Measurements from ENCODE around the gene EIF1AX. TPM values are rescaled to one million over a fixed set of nuclear protein-coding genes. Genes with fewer than 3 reads are reported as not detected.

Gene EIF1AX
- total RNA-seq, 1 experiment from 2014 or later = 159 TPM

- TF ChIP-seq ZNF532 (CRISPR knock-in tag; IDR thresholded peaks at IDR 0.05; ENCODE audit: borderline replicate concordance) = no peak
- TF ChIP-seq ZMAT4 (CRISPR knock-in tag; IDR thresholded peaks at IDR 0.05) = no peak
These were observed 30.4 kb downstream of the EIF1AX start (continued) for GRCh38 chrX:20111271-20111670.

GRCh38 chrX:20101934-20102581, 39.6 kb downstream of the EIF1AX start:
- DNase-seq (ENCODE audit: low spot score) = no peak
- ChIA-PET CTCF (no interaction called here), POLR2A (no interaction called here)
- no peaks in the 10 kb centered on the region for H3K27me3 Mint-ChIP-seq (ENCODE audit: low read depth)
- TF ChIP-seq ZNF317 (CRISPR knock-in tag; IDR thresholded peaks at IDR 0.05; ENCODE audit: borderline replicate concordance, low read depth) (no peak), MYBL2 (CRISPR knock-in tag; IDR thresholded peaks at IDR 0.05) (no peak), HMGXB4 (CRISPR knock-in tag; IDR thresholded peaks at IDR 0.05) (no peak), ZSCAN18 (CRISPR knock-in tag; IDR thresholded peaks at IDR 0.05) (no peak), ATF3 (CRISPR knock-in tag; conservative IDR thresholded peaks at IDR 0.05) (no peak), AFF4 (CRISPR knock-in tag; IDR thresholded peaks at IDR 0.05; ENCODE audit: borderline replicate concordance) (no peak), NR1H2 (CRISPR knock-in tag; IDR thresholded peaks at IDR 0.05) (no peak)
- peaks cover 4% of the 10 kb centered on the region; the same call in 1 of the 2 replicates for H3K9me3 Mint-ChIP-seq
- H3K36me3 Mint-ChIP-seq = no peaks in the 10 kb centered on the region
- no peaks in the 10 kb centered on the region for H3K4me1 Mint-ChIP-seq
- H3K27ac Mint-ChIP-seq = no peak overlapping the region
- no peak overlapping the region for H3K4me3 Mint-ChIP-seq
- no peak for ATAC-seq

GRCh38 chrX:20091499-20091898, 50.1 kb downstream of the EIF1AX start:
- ChIA-PET POLR2A (no interaction called here), CTCF (no interaction called here)
- Mint-ChIP-seq H3K36me3 (no peaks in the 10 kb centered on the region), H3K4me1 (no peaks in the 10 kb centered on the region; the same call in 1 of the 2 replicates), H3K27ac (no peak overlapping the region), H3K4me3 (no peak overlapping the region), H3K27me3 (ENCODE audit: low read depth) (no peaks in the 10 kb centered on the region), H3K9me3 (no peaks in the 10 kb centered on the region)
- ATAC-seq (no peak), DNase-seq (ENCODE audit: low spot score) (no peak)
- TF ChIP-seq MAX (CRISPR knock-in tag; IDR thresholded peaks at IDR 0.05) (no peak), USF1 (CRISPR knock-in tag; IDR thresholded peaks at IDR 0.05) (no peak), ELF4 (CRISPR knock-in tag; IDR thresholded peaks at IDR 0.05; ENCODE audit: low read depth) (no peak), GTF2I (CRISPR knock-in tag; conservative IDR thresholded peaks at IDR 0.05) (no peak), SMAD4 (CRISPR knock-in tag; IDR thresholded peaks at IDR 0.05) (no peak), HMGA2 (CRISPR knock-in tag; IDR thresholded peaks at IDR 0.05) (no peak), FOXK1 (CRISPR knock-in tag; IDR thresholded peaks at IDR 0.05) (no peak), NR2C2 (CRISPR knock-in tag; IDR thresholded peaks at IDR 0.05) (no peak), ZSCAN18 (CRISPR knock-in tag; IDR thresholded peaks at IDR 0.05) (no peak)

All from WTC11 (cell line).